HCT116 (cell line): ENCODE measurements around the gene ABL1. TPM values are rescaled to one million over a fixed set of nuclear protein-coding genes. Genes with fewer than 3 reads are reported as not detected.

ENCODE experiments used
- ATAC-seq: fragments of 200-7000 bp; cut with Tn5 transposase; 2 replicates; pipeline ENCODE4 v1.9.1; 2020; ENCODE audit warnings: mild to moderate bottlenecking, moderate library complexity
- BruUV-seq: library from RNA; stranded (reverse); fragments of 400-500 nt; replicated peaks from 2 replicates; lab custom pipeline; 2021; lab: Mats Ljungman, UMichigan
- CTCF ChIA-PET: fragments of 300-600 bp; sonication (Branson Sonifier 250); formaldehyde crosslinking; loops from one replicate; lab custom pipeline; 2021; ENCODE audit warnings: antibody characterized with exemption; lab: Charles Lee
- POLR2A ChIA-PET: fragments of 300-600, 350-600 bp; sonication (Branson Sonifier 250); formaldehyde crosslinking; loops from one replicate; lab custom pipeline; 2021; ENCODE audit warnings: antibody characterized with exemption; lab: Charles Lee
- RAD21 ChIA-PET, 2 experiments: fragments of 300-600 bp; sonication (Branson Sonifier 250); formaldehyde crosslinking; loops; one replicate each; lab custom pipeline; 2023; ENCODE audit warnings: low total read pairs in 2 of 2; ENCODE audit not compliant: uncharacterized antibody in 2 of 2, unreplicated experiment in 2 of 2, low non-redundant PET in 1 of 2; lab: Charles Lee
- DNase-seq: peaks from one replicate; pipeline ENCODE4 v3.0.0-alpha.2; 2010; ENCODE audit warnings: low read depth, low spot score
- H2AFZ ChIP-seq: fragments of 200-600 bp; shearing (Covaris generic), sonication (generic); 2 replicates; pipeline ENCODE4 v1.6.1; 2017; ENCODE audit warnings: low read depth, mixed run types, mixed read lengths, antibody characterized with exemption, low read length; ENCODE audit not compliant: poor library complexity, severe bottlenecking
- H3K27ac ChIP-seq: 2 replicates; pipeline ENCODE4 v1.5.1; 2012; ENCODE audit warnings: low read depth, low read length
- H3K27me3 ChIP-seq: fragments of 200-600 bp; sonication (generic); 2 replicates; pipeline ENCODE4 v1.6.1; 2016; ENCODE audit warnings: mixed run types, low read length, mixed read lengths; ENCODE audit not compliant: insufficient read depth
- H3K36me3 ChIP-seq, 2 experiments: fragments of 200-500 bp in 1 of 2; fragments of 200-600 bp in 1 of 2; sonication (Bioruptor generic) in 1 of 2; sonication (generic) in 1 of 2; 2 replicates each; pipeline versions ENCODE4 v1.5.1 to v1.6.1; 2014 to 2016; ENCODE audit warnings: low read length in 2 of 2, inconsistent platforms in 1 of 2, mixed read lengths in 1 of 2, mixed run types in 1 of 2; ENCODE audit not compliant: insufficient read depth in 2 of 2, control insufficient read depth in 1 of 2
- H3K4me1 ChIP-seq, 2 experiments: fragments of 200-600 bp in 1 of 2; sonication (generic) in 1 of 2; 2 replicates each; pipeline versions ENCODE4 v1.5.1 to v1.6.1; 2012 to 2017; ENCODE audit warnings: low read length in 2 of 2, inconsistent platforms in 1 of 2, mild to moderate bottlenecking in 1 of 2, mixed read lengths in 1 of 2, mixed run types in 1 of 2, moderate library complexity in 1 of 2; ENCODE audit not compliant: insufficient read depth in 2 of 2, control insufficient read depth in 1 of 2
- H3K4me2 ChIP-seq: fragments of 200-600 bp; sonication (generic); 2 replicates; pipeline ENCODE4 v1.6.1; 2017; ENCODE audit warnings: mixed run types, low read length, mixed read lengths
- H3K4me3 ChIP-seq, 2 experiments: fragments of 200-600 bp in 1 of 2; sonication (generic) in 1 of 2; replicated peaks in 1 of 2; 2 replicates each; pipeline ENCODE4 v1.5.1; 2011 to 2016; ENCODE audit warnings: low read length in 2 of 2, control low read depth in 1 of 2, low read depth in 1 of 2, mild to moderate bottlenecking in 1 of 2, mixed read lengths in 1 of 2, mixed run types in 1 of 2
- H3K79me2 ChIP-seq: fragments of 200-600 bp; sonication (generic); 2 replicates; pipeline ENCODE4 v1.6.1; 2017; ENCODE audit warnings: mild to moderate bottlenecking, mixed run types, low read length, moderate library complexity, mixed read lengths; ENCODE audit not compliant: insufficient read depth
- H3K9ac ChIP-seq: fragments of 200-600 bp; sonication (generic); 2 replicates; pipeline ENCODE4 v1.6.1; 2016; ENCODE audit warnings: low read length, mixed read lengths
- H3K9me2 ChIP-seq: fragments of 200-600 bp; sonication (generic), shearing (Covaris generic); 2 replicates; pipeline ENCODE4 v1.6.1; 2017; ENCODE audit warnings: mixed run types, mild to moderate bottlenecking, moderate library complexity; ENCODE audit not compliant: insufficient read depth
- H3K9me3 ChIP-seq, 2 experiments: fragments of 200-500 bp in 1 of 2; fragments of 200-600 bp in 1 of 2; sonication (Bioruptor generic) in 1 of 2; sonication (generic) in 1 of 2; 2 replicates each; pipeline ENCODE4 v1.6.1; 2014 to 2017; ENCODE audit warnings: low read length in 2 of 2, mixed read lengths in 2 of 2, inconsistent platforms in 1 of 2, low read depth in 1 of 2, mild to moderate bottlenecking in 1 of 2, mixed run types in 1 of 2, moderate library complexity in 1 of 2; ENCODE audit not compliant: control insufficient read depth in 1 of 2, insufficient read depth in 1 of 2
- H4K20me1 ChIP-seq: fragments of 200-600 bp; sonication (generic), shearing (Covaris generic); 2 replicates; pipeline ENCODE4 v1.6.1; 2017; ENCODE audit warnings: mixed run types, mild to moderate bottlenecking, moderate library complexity; ENCODE audit not compliant: insufficient read depth
- EZH2phosphoT487 ChIP-seq: fragments of 200-600 bp; IDR thresholded peaks from 2 replicates; pipeline ENCODE4 v1.6.1; 2018; ENCODE audit warnings: antibody characterized with exemption, borderline replicate concordance
- POLR2A ChIP-seq: IDR thresholded peaks from 2 replicates; pipeline ENCODE4 v1.7.0; 2011; ENCODE audit warnings: borderline replicate concordance; ENCODE audit not compliant: insufficient read depth, insufficient read length; ENCODE audit errors: extremely low read depth
- SP1 ChIP-seq: IDR thresholded peaks from 2 replicates; pipeline ENCODE4 v1.6.1; 2012; ENCODE audit warnings: low read depth
- ZFX ChIP-seq: fragments of 450-650 bp; IDR thresholded peaks from 2 replicates; pipeline ENCODE4 v1.6.1; 2017
- intact Hi-C: fragments of 100-400 bp; cut with micrococcal nuclease; formaldehyde crosslinking; loops from 2 replicates; pipeline ENCODE4 v1.10.0; 2022
- total RNA-seq: library from RNA; stranded (reverse); gene quantifications from one replicate; pipeline ENCODE4 v1.2.1, GENCODE V29; 2021; ENCODE audit not compliant: unreplicated experiment
- TF ChIP-seq, protein P1 (sequence below): IDR thresholded peaks from 2 replicates; pipeline ENCODE4 v1.6.1; 2012; ENCODE audit warnings: low read depth

Gene ABL1
- total RNA-seq, 1 experiment from 2014 or later: 54.7 TPM

DNA sequence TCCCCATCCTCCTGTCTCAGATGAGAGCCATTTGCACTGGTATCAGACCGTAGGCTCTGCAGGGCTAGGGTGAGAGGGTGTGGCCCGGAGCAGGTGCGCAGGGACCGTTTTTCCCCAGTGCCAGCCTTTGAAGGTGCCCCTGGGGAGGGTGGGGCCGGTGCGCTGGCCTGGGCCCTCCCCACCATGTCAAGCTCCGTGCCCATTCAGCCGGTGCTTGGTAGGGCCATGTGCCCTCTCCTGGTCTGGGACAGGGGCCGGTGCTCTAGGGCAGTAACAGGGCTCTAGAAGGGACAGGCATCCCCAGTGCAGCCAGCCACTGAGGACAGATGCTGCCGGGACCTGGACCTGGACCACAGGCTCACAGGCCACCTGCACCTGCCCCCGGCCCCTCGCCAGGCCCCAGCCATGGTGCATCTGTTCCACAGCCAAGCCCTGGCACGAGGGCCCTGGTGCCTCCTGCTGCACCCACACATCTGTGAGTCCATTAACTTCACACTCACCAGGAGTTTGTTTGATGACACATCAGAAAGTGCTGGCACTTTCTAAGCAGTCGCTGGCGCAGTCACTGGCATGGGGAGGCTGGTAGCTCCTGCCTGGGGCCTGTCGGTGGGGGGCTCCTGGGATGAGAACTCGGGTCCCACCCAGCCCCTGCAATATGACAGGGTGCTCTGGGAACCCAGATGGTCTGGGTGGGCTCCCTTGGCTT is 66.6 kb downstream of the ABL1 start:
- POLR2A ChIA-PET: no interaction called here
- no peak for ATAC-seq

More for the DNA sequence above, 66.6 kb downstream of the ABL1 start:
- no peaks in the 10 kb centered on the region for H3K9me3 ChIP-seq
- no peak overlapping the region for H3K27ac ChIP-seq
- TF ChIP-seq POLR2A (no peak), SP1 (no peak), EZH2phosphoT487 (no peak), ZFX (no peak)
- TF ChIP-seq, protein P1, sequence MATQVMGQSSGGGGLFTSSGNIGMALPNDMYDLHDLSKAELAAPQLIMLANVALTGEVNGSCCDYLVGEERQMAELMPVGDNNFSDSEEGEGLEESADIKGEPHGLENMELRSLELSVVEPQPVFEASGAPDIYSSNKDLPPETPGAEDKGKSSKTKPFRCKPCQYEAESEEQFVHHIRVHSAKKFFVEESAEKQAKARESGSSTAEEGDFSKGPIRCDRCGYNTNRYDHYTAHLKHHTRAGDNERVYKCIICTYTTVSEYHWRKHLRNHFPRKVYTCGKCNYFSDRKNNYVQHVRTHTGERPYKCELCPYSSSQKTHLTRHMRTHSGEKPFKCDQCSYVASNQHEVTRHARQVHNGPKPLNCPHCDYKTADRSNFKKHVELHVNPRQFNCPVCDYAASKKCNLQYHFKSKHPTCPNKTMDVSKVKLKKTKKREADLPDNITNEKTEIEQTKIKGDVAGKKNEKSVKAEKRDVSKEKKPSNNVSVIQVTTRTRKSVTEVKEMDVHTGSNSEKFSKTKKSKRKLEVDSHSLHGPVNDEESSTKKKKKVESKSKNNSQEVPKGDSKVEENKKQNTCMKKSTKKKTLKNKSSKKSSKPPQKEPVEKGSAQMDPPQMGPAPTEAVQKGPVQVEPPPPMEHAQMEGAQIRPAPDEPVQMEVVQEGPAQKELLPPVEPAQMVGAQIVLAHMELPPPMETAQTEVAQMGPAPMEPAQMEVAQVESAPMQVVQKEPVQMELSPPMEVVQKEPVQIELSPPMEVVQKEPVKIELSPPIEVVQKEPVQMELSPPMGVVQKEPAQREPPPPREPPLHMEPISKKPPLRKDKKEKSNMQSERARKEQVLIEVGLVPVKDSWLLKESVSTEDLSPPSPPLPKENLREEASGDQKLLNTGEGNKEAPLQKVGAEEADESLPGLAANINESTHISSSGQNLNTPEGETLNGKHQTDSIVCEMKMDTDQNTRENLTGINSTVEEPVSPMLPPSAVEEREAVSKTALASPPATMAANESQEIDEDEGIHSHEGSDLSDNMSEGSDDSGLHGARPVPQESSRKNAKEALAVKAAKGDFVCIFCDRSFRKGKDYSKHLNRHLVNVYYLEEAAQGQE: no peak
- no peak overlapping the region for H2AFZ ChIP-seq
- H3K9me2 ChIP-seq: no peaks in the 10 kb centered on the region
- H4K20me1 ChIP-seq: no peaks in the 10 kb centered on the region
- RAD21 ChIA-PET: no interaction called here
- H3K4me2 ChIP-seq: no peak overlapping the region
- intact Hi-C loops: no loop called here
- CTCF ChIA-PET: no interaction called here
- no peak overlapping the region for H3K4me3 ChIP-seq
- H3K27me3 ChIP-seq: no peaks in the 10 kb centered on the region
- H3K9ac ChIP-seq: no peak overlapping the region
- no peak for DNase-seq
- H3K4me1 ChIP-seq: no peaks in the 10 kb centered on the region
- no peaks in the 10 kb centered on the region for H3K36me3 ChIP-seq
- no TSS peak for BruUV-seq
- no peaks in the 10 kb centered on the region for H3K79me2 ChIP-seq
